GM23338 (cell line): Measurements from ENCODE around the gene SLC38A8. TPM values are rescaled to one million over a fixed set of nuclear protein-coding genes. Genes with fewer than 3 reads are reported as not detected.

Experiments used
- ATAC-seq: fragments of 200-7000 bp; cut with Tn5 transposase; 3 replicates; pipeline ENCODE4 v1.9.1; 2020
- DNase-seq: peaks from one replicate; pipeline ENCODE4 v3.0.0-alpha.2; 2015; ENCODE audit warnings: low spot score
- H2AFZ ChIP-seq: fragments of 200-600 bp; sonication (generic); 2 replicates; pipeline ENCODE4 v1.8.0; 2016; ENCODE audit warnings: antibody characterized with exemption, mild to moderate bottlenecking, moderate library complexity
- H3F3A ChIP-seq: fragments of 200-600 bp; sonication (generic); replicated peaks from 2 replicates; pipeline ENCODE4 v1.8.0; 2017; ENCODE audit warnings: antibody characterized with exemption, mixed run types, low read depth
- H3K27ac ChIP-seq: fragments of 200-600 bp; sonication (generic); 2 replicates; pipeline ENCODE4 v1.6.1; 2016; ENCODE audit warnings: low read depth
- H3K27me3 ChIP-seq: fragments of 200-600 bp; sonication (generic); 2 replicates; pipeline ENCODE4 v1.8.0; 2016; ENCODE audit warnings: mild to moderate bottlenecking, mixed run types, moderate library complexity; ENCODE audit not compliant: insufficient read depth
- H3K36me3 ChIP-seq: fragments of 200-600 bp; sonication (generic); 2 replicates; pipeline ENCODE4 v1.8.0; 2016; ENCODE audit warnings: mild to moderate bottlenecking; ENCODE audit not compliant: insufficient read depth
- H3K4me1 ChIP-seq: fragments of 200-600 bp; sonication (generic); 2 replicates; pipeline ENCODE4 v1.8.0; 2016; ENCODE audit warnings: mild to moderate bottlenecking, moderate library complexity; ENCODE audit not compliant: insufficient read depth
- H3K4me2 ChIP-seq: fragments of 200-600 bp; sonication (generic); 2 replicates; pipeline ENCODE4 v1.7.1; 2017; ENCODE audit warnings: mixed run types
- H3K4me3 ChIP-seq: fragments of 200-600 bp; sonication (generic); 2 replicates; pipeline ENCODE4 v1.6.1; 2016; ENCODE audit warnings: mixed run types
- H3K79me2 ChIP-seq: fragments of 200-600 bp; sonication (generic); replicated peaks from 2 replicates; pipeline ENCODE4 v1.8.0; 2017; ENCODE audit warnings: mild to moderate bottlenecking; ENCODE audit not compliant: insufficient read depth
- H3K9me2 ChIP-seq: fragments of 200-600 bp; sonication (generic); 2 replicates; pipeline ENCODE4 v1.8.0; 2017; ENCODE audit not compliant: insufficient read depth
- H4K20me1 ChIP-seq: fragments of 200-600 bp; sonication (generic); replicated peaks from 2 replicates; pipeline ENCODE4 v1.8.0; 2017; ENCODE audit warnings: mild to moderate bottlenecking; ENCODE audit not compliant: insufficient read depth
- H3K27ac Mint-ChIP-seq: 2 replicates; pipeline ENCODE4 v1.8.0; 2020; ENCODE audit warnings: inconsistent platforms, mild to moderate bottlenecking, moderate library complexity, mixed read lengths
- H3K27me3 Mint-ChIP-seq: 3 replicates; pipeline ENCODE4 v1.8.0; 2022; ENCODE audit warnings: low read depth, mild to moderate bottlenecking, moderate library complexity, mixed read lengths, inconsistent platforms; ENCODE audit not compliant: insufficient read depth, poor library complexity
- H3K36me3 Mint-ChIP-seq: 3 replicates; pipeline ENCODE4 v1.8.0; 2021; ENCODE audit warnings: low read depth, mild to moderate bottlenecking, inconsistent platforms, moderate library complexity, mixed read lengths
- H3K4me1 Mint-ChIP-seq: 3 replicates; pipeline ENCODE4 v1.8.0; 2020; ENCODE audit warnings: mild to moderate bottlenecking, inconsistent platforms, mixed read lengths
- H3K4me3 Mint-ChIP-seq: 3 replicates; pipeline ENCODE4 v1.8.0; 2021; ENCODE audit warnings: moderate library complexity, mild to moderate bottlenecking, inconsistent platforms, mixed read lengths
- H3K9me3 Mint-ChIP-seq: 3 replicates; pipeline ENCODE4 v1.8.0; 2020; ENCODE audit warnings: moderate library complexity, mild to moderate bottlenecking, inconsistent platforms, mixed read lengths
- CREB1 ChIP-seq: fragments of 250-450 bp; sonication (Bioruptor Pico); IDR thresholded peaks from 2 replicates; pipeline ENCODE4 v1.5.0; 2020; ENCODE audit warnings: low read depth, mild to moderate bottlenecking, moderate library complexity
- EZH2 ChIP-seq: fragments of 200-600 bp; sonication (generic); IDR thresholded peaks from one replicate; pipeline ENCODE4 v1.8.0; 2017; ENCODE audit warnings: antibody characterized with exemption, mild to moderate bottlenecking, low read depth; ENCODE audit not compliant: unreplicated experiment
- EZH2phosphoT487 ChIP-seq: fragments of 200-600 bp; sonication (generic); IDR thresholded peaks from one replicate; pipeline ENCODE4 v1.8.1; 2018; ENCODE audit warnings: antibody characterized with exemption; ENCODE audit not compliant: unreplicated experiment
- JUNB ChIP-seq: IDR thresholded peaks from one replicate; pipeline ENCODE4 v1.6.1; 2016; ENCODE audit warnings: antibody characterized with exemption; ENCODE audit not compliant: unreplicated experiment
- NANOG ChIP-seq: IDR thresholded peaks from 2 replicates; pipeline ENCODE4 v1.6.1; 2016; ENCODE audit warnings: antibody characterized with exemption, borderline replicate concordance
- POLR2AphosphoS5 ChIP-seq: IDR thresholded peaks from 2 replicates; pipeline ENCODE4 v1.6.1; 2016; ENCODE audit warnings: antibody characterized with exemption, low read depth
- REST ChIP-seq: IDR thresholded peaks from one replicate; pipeline ENCODE4 v1.6.1; 2018; ENCODE audit warnings: antibody characterized with exemption; ENCODE audit not compliant: unreplicated experiment
- STAT1 ChIP-seq: IDR thresholded peaks from one replicate; pipeline ENCODE4 v1.6.1; 2016; ENCODE audit warnings: antibody characterized with exemption; ENCODE audit not compliant: unreplicated experiment
- polyA plus RNA-seq: library from polyadenylated mRNA; unstranded; fragments of >200 nt; fragmentation: Nextera tagmentation; extraction: Ambion mirVana; gene quantifications from 2 replicates; pipeline ENCODE4 v1.2.1, GENCODE V29; 2016
- total RNA-seq: library from RNA; depleted of rRNA; stranded (reverse); fragments of >200 nt; shearing (Covaris generic); gene quantifications from 2 replicates; pipeline ENCODE4 v1.2.3, GENCODE V29; 2014
- TF ChIP-seq, protein P1 (sequence below): fragments of 250-450 bp; sonication (Bioruptor Pico); IDR thresholded peaks from 2 replicates; pipeline ENCODE4 v1.5.0; 2020; ENCODE audit warnings: mild to moderate bottlenecking, moderate library complexity
- TF ChIP-seq, protein P2 (sequence below): IDR thresholded peaks from 2 replicates; pipeline ENCODE4 v1.6.1; 2016; ENCODE audit warnings: antibody characterized with exemption

Gene SLC38A8
- total and polyA plus RNA-seq, 2 experiments from 2014 or later, result not detected

DNA sequence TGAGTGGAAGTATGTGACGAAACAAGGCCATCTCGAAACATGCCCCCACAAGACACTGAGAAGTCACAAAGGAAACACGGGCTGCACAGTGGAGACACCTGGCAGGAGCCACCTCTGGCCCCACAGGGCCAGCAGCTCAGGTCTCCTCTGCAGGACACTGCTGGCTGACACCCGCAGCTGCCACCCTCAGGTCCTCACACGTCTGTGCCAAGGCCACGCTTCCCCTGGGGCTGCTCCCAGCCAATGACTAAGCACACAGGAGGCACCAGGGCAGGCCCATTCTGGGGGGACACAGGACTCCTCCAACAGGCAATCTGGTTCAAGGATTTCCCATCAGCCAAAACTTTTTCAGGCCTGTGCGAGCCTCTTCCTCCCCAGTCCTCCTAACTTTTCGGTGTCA, 37.8 kb upstream of the SLC38A8 start:
- H3K4me1 Mint-ChIP-seq, result no peaks in the 10 kb centered on the region
- H3K27me3 Mint-ChIP-seq, result no peaks in the 10 kb centered on the region
- Histone ChIP-seq H3K9me2 (no peaks in the 10 kb centered on the region), H2AFZ (no peak overlapping the region), H3K27me3 (no peaks in the 10 kb centered on the region), H3K4me1 (no peaks in the 10 kb centered on the region), H3K27ac (no peak overlapping the region), H3K79me2 (no peaks in the 10 kb centered on the region), H3K4me3 (no peak overlapping the region), H4K20me1 (peaks cover 6% of the 10 kb centered on the region; the same call in 1 of the 2 replicates), H3K36me3 (peaks cover 12% of the 10 kb centered on the region), H3K4me2 (no peak overlapping the region), H3F3A (no peaks in the 10 kb centered on the region)
- no peaks in the 10 kb centered on the region for H3K9me3 Mint-ChIP-seq
- ATAC-seq (no peak), DNase-seq (no peak)
- H3K4me3 Mint-ChIP-seq, result no peak overlapping the region
- H3K36me3 Mint-ChIP-seq, result peaks cover 31% of the 10 kb centered on the region
- no peak for TF ChIP-seq JUNB
- no peak for TF ChIP-seq NANOG
- TF ChIP-seq STAT1, result no peak
- TF ChIP-seq, protein P1, sequence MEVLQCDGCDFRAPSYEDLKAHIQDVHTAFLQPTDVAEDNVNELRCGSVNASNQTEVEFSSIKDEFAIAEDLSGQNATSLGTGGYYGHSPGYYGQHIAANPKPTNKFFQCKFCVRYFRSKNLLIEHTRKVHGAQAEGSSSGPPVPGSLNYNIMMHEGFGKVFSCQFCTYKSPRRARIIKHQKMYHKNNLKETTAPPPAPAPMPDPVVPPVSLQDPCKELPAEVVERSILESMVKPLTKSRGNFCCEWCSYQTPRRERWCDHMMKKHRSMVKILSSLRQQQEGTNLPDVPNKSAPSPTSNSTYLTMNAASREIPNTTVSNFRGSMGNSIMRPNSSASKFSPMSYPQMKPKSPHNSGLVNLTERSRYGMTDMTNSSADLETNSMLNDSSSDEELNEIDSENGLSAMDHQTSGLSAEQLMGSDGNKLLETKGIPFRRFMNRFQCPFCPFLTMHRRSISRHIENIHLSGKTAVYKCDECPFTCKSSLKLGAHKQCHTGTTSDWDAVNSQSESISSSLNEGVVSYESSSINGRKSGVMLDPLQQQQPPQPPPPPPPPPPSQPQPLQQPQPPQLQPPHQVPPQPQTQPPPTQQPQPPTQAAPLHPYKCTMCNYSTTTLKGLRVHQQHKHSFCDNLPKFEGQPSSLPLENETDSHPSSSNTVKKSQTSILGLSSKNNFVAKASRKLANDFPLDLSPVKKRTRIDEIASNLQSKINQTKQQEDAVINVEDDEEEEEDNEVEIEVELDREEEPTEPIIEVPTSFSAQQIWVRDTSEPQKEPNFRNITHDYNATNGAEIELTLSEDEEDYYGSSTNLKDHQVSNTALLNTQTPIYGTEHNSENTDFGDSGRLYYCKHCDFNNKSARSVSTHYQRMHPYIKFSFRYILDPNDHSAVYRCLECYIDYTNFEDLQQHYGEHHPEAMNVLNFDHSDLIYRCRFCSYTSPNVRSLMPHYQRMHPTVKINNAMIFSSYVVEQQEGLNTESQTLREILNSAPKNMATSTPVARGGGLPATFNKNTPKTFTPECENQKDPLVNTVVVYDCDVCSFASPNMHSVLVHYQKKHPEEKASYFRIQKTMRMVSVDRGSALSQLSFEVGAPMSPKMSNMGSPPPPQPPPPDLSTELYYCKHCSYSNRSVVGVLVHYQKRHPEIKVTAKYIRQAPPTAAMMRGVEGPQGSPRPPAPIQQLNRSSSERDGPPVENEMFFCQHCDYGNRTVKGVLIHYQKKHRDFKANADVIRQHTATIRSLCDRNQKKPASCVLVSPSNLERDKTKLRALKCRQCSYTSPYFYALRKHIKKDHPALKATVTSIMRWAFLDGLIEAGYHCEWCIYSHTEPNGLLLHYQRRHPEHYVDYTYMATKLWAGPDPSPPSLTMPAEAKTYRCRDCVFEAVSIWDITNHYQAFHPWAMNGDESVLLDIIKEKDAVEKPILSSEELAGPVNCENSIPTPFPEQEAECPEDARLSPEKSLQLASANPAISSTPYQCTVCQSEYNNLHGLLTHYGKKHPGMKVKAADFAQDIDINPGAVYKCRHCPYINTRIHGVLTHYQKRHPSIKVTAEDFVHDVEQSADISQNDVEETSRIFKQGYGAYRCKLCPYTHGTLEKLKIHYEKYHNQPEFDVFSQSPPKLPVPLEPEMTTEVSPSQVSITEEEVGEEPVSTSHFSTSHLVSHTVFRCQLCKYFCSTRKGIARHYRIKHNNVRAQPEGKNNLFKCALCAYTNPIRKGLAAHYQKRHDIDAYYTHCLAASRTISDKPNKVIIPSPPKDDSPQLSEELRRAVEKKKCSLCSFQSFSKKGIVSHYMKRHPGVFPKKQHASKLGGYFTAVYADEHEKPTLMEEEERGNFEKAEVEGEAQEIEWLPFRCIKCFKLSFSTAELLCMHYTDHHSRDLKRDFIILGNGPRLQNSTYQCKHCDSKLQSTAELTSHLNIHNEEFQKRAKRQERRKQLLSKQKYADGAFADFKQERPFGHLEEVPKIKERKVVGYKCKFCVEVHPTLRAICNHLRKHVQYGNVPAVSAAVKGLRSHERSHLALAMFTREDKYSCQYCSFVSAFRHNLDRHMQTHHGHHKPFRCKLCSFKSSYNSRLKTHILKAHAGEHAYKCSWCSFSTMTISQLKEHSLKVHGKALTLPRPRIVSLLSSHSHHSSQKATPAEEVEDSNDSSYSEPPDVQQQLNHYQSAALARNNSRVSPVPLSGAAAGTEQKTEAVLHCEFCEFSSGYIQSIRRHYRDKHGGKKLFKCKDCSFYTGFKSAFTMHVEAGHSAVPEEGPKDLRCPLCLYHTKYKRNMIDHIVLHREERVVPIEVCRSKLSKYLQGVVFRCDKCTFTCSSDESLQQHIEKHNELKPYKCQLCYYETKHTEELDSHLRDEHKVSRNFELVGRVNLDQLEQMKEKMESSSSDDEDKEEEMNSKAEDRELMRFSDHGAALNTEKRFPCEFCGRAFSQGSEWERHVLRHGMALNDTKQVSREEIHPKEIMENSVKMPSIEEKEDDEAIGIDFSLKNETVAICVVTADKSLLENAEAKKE (CRISPR knock-in tag), result no peak
- TF ChIP-seq CREB1, result no peak
- no peak overlapping the region for H3K27ac Mint-ChIP-seq

DNA sequence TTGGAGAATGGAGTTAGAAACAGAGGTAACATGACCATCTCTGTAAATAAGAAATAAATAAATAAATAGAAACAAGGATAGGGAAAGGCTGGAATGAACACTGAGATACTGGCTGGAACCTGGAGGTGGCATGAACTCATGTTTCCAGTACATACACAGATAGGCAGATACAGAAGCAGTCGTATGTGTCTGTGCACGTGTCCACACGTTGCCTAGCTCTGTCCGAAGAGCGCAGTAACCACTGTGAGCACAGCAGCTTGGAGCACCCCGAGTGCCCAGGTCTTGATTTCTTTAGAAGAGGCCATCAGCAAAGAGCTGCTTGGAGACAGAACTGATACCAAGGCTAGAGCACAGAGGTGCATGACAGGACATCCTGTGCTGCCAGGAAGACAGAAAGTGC, 37.1 kb upstream of the SLC38A8 start:
- peaks cover 6% of the 10 kb centered on the region; the same call in 1 of the 2 replicates for H4K20me1 ChIP-seq
- no peak overlapping the region for H3K27ac ChIP-seq
- no peaks in the 10 kb centered on the region for H3K27me3 ChIP-seq
- ATAC-seq, result no peak
- no peaks in the 10 kb centered on the region for H3F3A ChIP-seq
- no peaks in the 10 kb centered on the region for H3K27me3 Mint-ChIP-seq
- H3K4me3 ChIP-seq, result no peak overlapping the region
- H3K4me1 Mint-ChIP-seq, result no peaks in the 10 kb centered on the region
- H3K79me2 ChIP-seq, result no peaks in the 10 kb centered on the region
- H3K4me3 Mint-ChIP-seq, result no peak overlapping the region
- H2AFZ ChIP-seq, result no peak overlapping the region
- H3K36me3 Mint-ChIP-seq, result peaks cover 32% of the 10 kb centered on the region
- no peak overlapping the region for H3K4me2 ChIP-seq
- H3K4me1 ChIP-seq, result no peaks in the 10 kb centered on the region
- no peaks in the 10 kb centered on the region for H3K9me2 ChIP-seq
- no peak for DNase-seq
- H3K9me3 Mint-ChIP-seq, result no peaks in the 10 kb centered on the region
- H3K27ac Mint-ChIP-seq, result no peak overlapping the region
- H3K36me3 ChIP-seq, result peaks cover 12% of the 10 kb centered on the region
- TF ChIP-seq EZH2phosphoT487 (no peak), EZH2 (no peak), REST (no peak), STAT1 (no peak), POLR2AphosphoS5 (no peak)
- TF ChIP-seq, protein P2, sequence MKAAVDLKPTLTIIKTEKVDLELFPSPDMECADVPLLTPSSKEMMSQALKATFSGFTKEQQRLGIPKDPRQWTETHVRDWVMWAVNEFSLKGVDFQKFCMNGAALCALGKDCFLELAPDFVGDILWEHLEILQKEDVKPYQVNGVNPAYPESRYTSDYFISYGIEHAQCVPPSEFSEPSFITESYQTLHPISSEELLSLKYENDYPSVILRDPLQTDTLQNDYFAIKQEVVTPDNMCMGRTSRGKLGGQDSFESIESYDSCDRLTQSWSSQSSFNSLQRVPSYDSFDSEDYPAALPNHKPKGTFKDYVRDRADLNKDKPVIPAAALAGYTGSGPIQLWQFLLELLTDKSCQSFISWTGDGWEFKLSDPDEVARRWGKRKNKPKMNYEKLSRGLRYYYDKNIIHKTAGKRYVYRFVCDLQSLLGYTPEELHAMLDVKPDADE, result no peak
